Ascending aorta (tissue), 2 donors: ENCODE measurements around the gene GNS. TPM values are rescaled to one million over a fixed set of nuclear protein-coding genes. Genes with fewer than 3 reads are reported as not detected.
A peak's percentile ranks its signal among the peaks of the same experiment; 100 is the strongest.
"Not testable (repeated sequence)": the region's sequence is repeated elsewhere in the genome, so short reads cannot be mapped to it uniquely, and the experiment has no call there.

Experiments
- DNase-seq, 2 donors: peaks; one replicate each; pipeline ENCODE4 v3.0.0-alpha.2; 2019; ENCODE audit warnings: low spot score in 2 of 2
- H3K27ac ChIP-seq, 2 donors: fragments of 200-600 bp; sonication (generic); one replicate each; pipeline ENCODE4 v1.5.1; 2016 to 2017; ENCODE audit warnings: mild to moderate bottlenecking in 1 of 2
- H3K27me3 ChIP-seq: fragments of 200-600 bp; sonication (generic); one replicate; pipeline ENCODE4 v1.5.1; 2017
- H3K36me3 ChIP-seq, 2 donors: fragments of 200-600 bp; sonication (generic); one replicate each; pipeline ENCODE4 v1.5.1; 2016
- H3K4me1 ChIP-seq, 2 donors: fragments of 200-600 bp; sonication (generic); one replicate each; pipeline ENCODE4 v1.5.1; 2016 to 2017; ENCODE audit warnings: mild to moderate bottlenecking in 1 of 2
- H3K4me3 ChIP-seq, 2 donors: fragments of 200-600 bp; sonication (generic); one replicate each; pipeline ENCODE4 v1.5.1; 2016 to 2017; ENCODE audit warnings: mild to moderate bottlenecking in 1 of 2
- H3K9me3 ChIP-seq, 2 donors: fragments of 200-600 bp; sonication (generic); one replicate each; pipeline ENCODE4 v1.5.1; 2016
- CTCF ChIP-seq, 3 experiments: fragments of 200-600 bp in 2 of 3; fragments of 450-650 bp in 1 of 3; sonication (generic) in 2 of 3; IDR thresholded peaks; one replicate each; pipeline ENCODE4 v1.5.1; 2016 to 2019; ENCODE audit warnings: antibody characterized with exemption in 3 of 3, mild to moderate bottlenecking in 1 of 3, moderate library complexity in 1 of 3
- intact Hi-C: fragments of 100-400 bp; cut with DNase I; formaldehyde crosslinking; loops from one replicate; pipeline ENCODE4 v1.15.1; 2023
- total RNA-seq: library from RNA; depleted of rRNA; stranded (reverse); fragments of >200 nt; gene quantifications from one replicate; pipeline ENCODE4 v1.1.0, GENCODE V29; 2016

GNS gene
- total RNA-seq, 1 donor from 2014 or later: 105 TPM

DNA sequence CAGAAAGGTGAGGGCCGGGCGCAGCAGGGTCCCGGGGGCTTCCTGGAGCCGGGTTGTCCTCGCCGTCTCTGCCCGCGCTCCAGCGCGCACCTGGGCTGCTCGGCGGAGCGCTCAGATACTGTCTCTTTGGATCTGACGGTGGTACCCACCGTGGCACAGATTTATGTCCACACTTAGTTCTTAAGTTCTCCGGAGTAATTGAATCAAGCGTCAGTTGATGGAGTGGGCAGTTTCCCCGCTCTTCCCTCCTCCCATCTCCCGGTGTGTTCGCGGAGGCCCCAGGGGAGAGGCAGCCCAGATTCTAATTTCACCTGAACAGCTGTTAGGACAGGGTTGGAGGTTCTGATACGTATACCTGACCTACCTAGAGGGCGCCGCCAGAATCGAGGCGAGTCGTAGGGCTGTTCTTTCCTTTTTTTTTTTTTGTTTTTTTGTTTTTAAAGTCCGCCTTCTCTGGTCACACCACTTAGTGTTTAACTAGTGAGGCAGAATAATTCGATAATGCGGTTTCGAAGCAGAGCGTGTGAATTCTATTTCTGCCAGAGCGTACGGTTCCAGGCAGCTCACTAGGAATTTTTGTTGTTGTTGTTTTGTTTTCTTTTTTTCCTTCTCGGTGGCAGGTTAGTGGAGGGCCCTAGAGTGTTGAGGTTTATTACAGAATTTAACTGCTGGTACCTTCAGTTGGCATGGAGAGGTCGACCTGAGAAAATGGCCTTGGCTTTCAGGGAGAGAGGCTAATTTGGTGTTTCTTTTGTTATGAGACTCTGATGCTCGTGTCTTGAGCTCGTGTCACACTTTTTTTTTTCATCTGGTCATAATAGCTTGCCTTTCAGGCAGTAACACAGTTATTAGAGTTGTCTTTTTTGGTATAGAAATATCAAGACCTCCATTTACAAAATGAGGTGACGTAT lies 22.3 kb upstream of the GNS start:
- H3K9me3 ChIP-seq: no peaks in the 10 kb centered on the region
- intact Hi-C loops: no loop called here
- no peak overlapping the region for H3K27ac ChIP-seq
- TF ChIP-seq CTCF (IDR thresholded peaks at IDR 0.05): no peak
- DNase-seq: no peak
- no peaks in the 10 kb centered on the region for H3K27me3 ChIP-seq
- H3K4me3 ChIP-seq: peak overlapping the region; percentile 66 to 71
- no peaks in the 10 kb centered on the region for H3K36me3 ChIP-seq
- peaks cover 0 to 9% of the 10 kb centered on the region in 2 donors for H3K4me1 ChIP-seq

GRCh38 chr12:64780531-64781279 lies 21.5 kb upstream of the GNS start:
- Histone ChIP-seq H3K4me1 (peaks cover 0 to 9% of the 10 kb centered on the region in 2 donors), H3K9me3 (peaks cover 0 to 4% of the 10 kb centered on the region in 2 donors), H3K36me3 (no peaks in the 10 kb centered on the region), H3K27me3 (no peaks in the 10 kb centered on the region), H3K4me3 (peak overlapping the region; percentile 66 to 71), H3K27ac (peak overlapping the region in 1 of 2 donors; percentile 37)
- peak in 1 of 2 donors; percentile 70 for DNase-seq
- no peak for TF ChIP-seq CTCF (IDR thresholded peaks at IDR 0.05)
- intact Hi-C loops: loop anchor here (1.0 kb wide), 1 partner anchor 19 kb away; no protein-coding TSS in a partner anchor

- peak overlapping the region; percentile 66 to 71 for H3K4me3 ChIP-seq
- intact Hi-C loops: loop anchor here (1.0 kb wide), 1 partner anchor 19 kb away; no protein-coding TSS in a partner anchor
- no peak for TF ChIP-seq CTCF (IDR thresholded peaks at IDR 0.05)
- peaks cover 0 to 9% of the 10 kb centered on the region in 2 donors for H3K4me1 ChIP-seq
- no peak for DNase-seq
- no peaks in the 10 kb centered on the region for H3K27me3 ChIP-seq
- H3K27ac ChIP-seq: peak overlapping the region in 1 of 2 donors; percentile 37
- no peaks in the 10 kb centered on the region for H3K36me3 ChIP-seq
- peaks cover 0 to 10% of the 10 kb centered on the region in 2 donors for H3K9me3 ChIP-seq
These were observed 20.9 kb upstream of the GNS start for GRCh38 chr12:64780132-64780530.

- DNase-seq: no peak
- Histone ChIP-seq H3K27ac (no peak overlapping the region), H3K27me3 (no peaks in the 10 kb centered on the region), H3K36me3 (no peaks in the 10 kb centered on the region), H3K4me3 (no peak overlapping the region), H3K9me3 (peaks cover 4 to 16% of the 10 kb centered on the region in 2 donors), H3K4me1 (peaks cover 0 to 9% of the 10 kb centered on the region in 2 donors)
- intact Hi-C loops: no loop called here
- no peak for TF ChIP-seq CTCF (IDR thresholded peaks at IDR 0.05)
These were observed 20.3 kb upstream of the GNS start for GRCh38 chr12:64779354-64779974.

DNA sequence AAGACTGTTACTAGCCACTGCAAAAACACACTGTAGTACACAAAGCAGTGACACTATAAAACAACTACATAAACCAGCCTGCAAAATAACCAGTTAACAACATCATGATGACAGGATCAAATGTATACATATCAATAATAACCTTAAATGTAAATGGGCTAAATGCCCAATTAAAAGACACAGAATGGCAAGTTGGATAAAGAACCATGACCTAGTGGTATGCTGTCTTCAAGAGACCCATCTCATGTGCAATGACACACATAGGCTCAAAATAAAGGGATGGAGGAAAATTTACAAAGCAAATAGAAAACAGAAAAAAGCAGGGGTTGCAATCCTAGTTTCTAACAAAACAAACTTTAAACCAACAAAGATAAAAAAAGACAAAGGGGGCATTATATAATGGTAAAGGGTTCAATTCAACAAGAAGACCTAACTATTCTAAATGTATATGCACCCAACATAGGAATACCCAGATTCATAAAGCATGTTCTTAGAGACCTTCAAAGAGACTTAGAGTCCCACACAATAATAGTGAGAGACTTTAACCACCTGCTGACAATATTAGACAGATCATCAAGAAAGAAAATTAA lies 16.0 kb upstream of the GNS start:
- H3K27ac ChIP-seq, intact Hi-C loops, H3K4me3 ChIP-seq: not testable (repeated sequence)

More for the DNA sequence above, 16.0 kb upstream of the GNS start:
- not testable (repeated sequence) for H3K27me3 ChIP-seq, H3K4me1 ChIP-seq, H3K36me3 ChIP-seq, DNase-seq
- peaks cover 4 to 27% of the 10 kb centered on the region in 2 donors for H3K9me3 ChIP-seq
